Neural crest cell (in vitro differentiated cells): ENCODE results near the gene ANKRD36B. TPM values are rescaled to one million over a fixed set of nuclear protein-coding genes. Genes with fewer than 3 reads are reported as not detected.
"Not testable (repeated sequence)": the region's sequence is repeated elsewhere in the genome, so short reads cannot be mapped to it uniquely, and the experiment has no call there.

Source experiments
- DNase-seq: peaks from one replicate; pipeline ENCODE4 v3.0.0; 2021; ENCODE audit warnings: low read depth, mixed read lengths, low spot score
- H3K27ac Mint-ChIP-seq: one replicate; pipeline ENCODE4 v1.8.0; 2021; ENCODE audit warnings: mild to moderate bottlenecking, mixed read lengths; ENCODE audit not compliant: unreplicated experiment
- H3K27me3 Mint-ChIP-seq: 2 replicates; pipeline ENCODE4 v1.8.0; 2021; ENCODE audit warnings: low read depth, mild to moderate bottlenecking, mixed read lengths
- H3K36me3 Mint-ChIP-seq: 2 replicates; pipeline ENCODE4 v1.8.0; 2021; ENCODE audit warnings: low read depth, mild to moderate bottlenecking, mixed read lengths
- H3K4me1 Mint-ChIP-seq: 2 replicates; pipeline ENCODE4 v1.8.0; 2021; ENCODE audit warnings: mixed read lengths
- H3K4me3 Mint-ChIP-seq: one replicate; pipeline ENCODE4 v1.8.0; 2021; ENCODE audit warnings: mild to moderate bottlenecking, mixed read lengths
- H3K9me3 Mint-ChIP-seq: 2 replicates; pipeline ENCODE4 v1.8.0; 2021; ENCODE audit warnings: mixed read lengths
- CTCF ChIP-seq: fragments of 200-600 bp; sonication (generic); conservative IDR thresholded peaks from 2 replicates; pipeline ENCODE4 v1.5.0; 2021; ENCODE audit warnings: antibody characterized with exemption, mild to moderate bottlenecking
- total RNA-seq: library from RNA; stranded (reverse); gene quantifications from 2 replicates; pipeline ENCODE4 v1.2.1, GENCODE V29; 2021

ANKRD36B gene
- total RNA-seq, 1 donor from 2014 or later, result 34.2 TPM

DNA sequence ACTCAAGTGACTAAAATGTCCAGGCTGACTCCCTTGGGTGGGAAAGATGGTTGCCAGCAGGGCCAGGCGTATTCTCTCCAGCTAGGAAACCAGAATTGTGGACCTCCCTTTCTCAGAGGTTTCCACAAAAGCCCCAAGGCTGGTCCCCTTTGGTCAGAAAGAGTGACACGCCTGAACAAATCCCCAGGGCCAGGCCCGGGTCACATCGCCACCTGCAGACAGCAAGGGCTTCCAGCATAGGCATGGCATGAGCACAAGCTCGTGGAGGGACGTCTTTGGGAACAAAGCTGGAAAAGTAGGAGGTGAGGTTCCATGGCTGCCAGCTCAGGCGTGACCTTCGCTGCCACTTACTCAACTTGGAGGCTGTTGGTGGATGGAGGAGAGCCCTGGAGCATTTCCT, 15.4 kb upstream of the ANKRD36B start:
- H3K4me3 Mint-ChIP-seq, H3K4me1 Mint-ChIP-seq, H3K27ac Mint-ChIP-seq, H3K36me3 Mint-ChIP-seq, DNase-seq, H3K27me3 Mint-ChIP-seq, H3K9me3 Mint-ChIP-seq: not testable (repeated sequence)

- not testable (repeated sequence) for DNase-seq, H3K36me3 Mint-ChIP-seq, H3K4me1 Mint-ChIP-seq, H3K9me3 Mint-ChIP-seq, H3K4me3 Mint-ChIP-seq, H3K27ac Mint-ChIP-seq
- peaks cover 26% of the 10 kb centered on the region for H3K27me3 Mint-ChIP-seq
Observed at GRCh38 chr2:97601537-97601936, 11.9 kb upstream of the ANKRD36B start.

DNA sequence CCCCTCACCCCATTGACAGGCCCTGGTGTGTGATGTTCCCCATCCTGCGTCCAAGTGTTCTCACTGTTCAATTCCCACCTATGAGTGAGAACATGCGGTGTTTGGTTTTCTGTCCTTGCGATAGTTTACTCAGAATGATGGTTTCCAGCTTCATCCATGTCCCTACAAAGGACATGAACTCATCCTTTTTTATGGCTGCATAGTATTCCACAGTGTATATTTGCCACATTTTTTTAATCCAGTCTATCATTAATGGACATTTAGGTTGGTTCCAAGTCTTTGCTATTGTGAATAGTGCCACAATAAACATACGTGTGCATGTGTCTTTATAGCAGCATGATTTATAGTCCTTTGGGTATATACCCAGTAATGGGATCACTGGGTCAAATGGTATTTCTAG, 6.5 kb upstream of the ANKRD36B start:
- not testable (repeated sequence) for H3K4me3 Mint-ChIP-seq, H3K9me3 Mint-ChIP-seq, H3K36me3 Mint-ChIP-seq, DNase-seq, H3K4me1 Mint-ChIP-seq, H3K27ac Mint-ChIP-seq
- H3K27me3 Mint-ChIP-seq, result peaks cover 42% of the 10 kb centered on the region

GRCh38 chr2:97593520-97593919, 3.8 kb upstream of the ANKRD36B start:
- peaks cover 23% of the 10 kb centered on the region for H3K27me3 Mint-ChIP-seq
- H3K36me3 Mint-ChIP-seq, H3K4me1 Mint-ChIP-seq, H3K27ac Mint-ChIP-seq, H3K4me3 Mint-ChIP-seq, H3K9me3 Mint-ChIP-seq, DNase-seq: not testable (repeated sequence)

GRCh38 chr2:97590515-97591394, 1.1 kb upstream of the ANKRD36B start:
- H3K9me3 Mint-ChIP-seq, H3K4me1 Mint-ChIP-seq, H3K36me3 Mint-ChIP-seq: not testable (repeated sequence)
- peak overlapping the region; percentile 91 for H3K4me3 Mint-ChIP-seq
- TF ChIP-seq CTCF, result peak; percentile 99
- H3K27me3 Mint-ChIP-seq, result peaks cover 14% of the 10 kb centered on the region
- H3K27ac Mint-ChIP-seq, result peak overlapping the region; percentile 69
- DNase-seq, result peak; percentile 84

DNA sequence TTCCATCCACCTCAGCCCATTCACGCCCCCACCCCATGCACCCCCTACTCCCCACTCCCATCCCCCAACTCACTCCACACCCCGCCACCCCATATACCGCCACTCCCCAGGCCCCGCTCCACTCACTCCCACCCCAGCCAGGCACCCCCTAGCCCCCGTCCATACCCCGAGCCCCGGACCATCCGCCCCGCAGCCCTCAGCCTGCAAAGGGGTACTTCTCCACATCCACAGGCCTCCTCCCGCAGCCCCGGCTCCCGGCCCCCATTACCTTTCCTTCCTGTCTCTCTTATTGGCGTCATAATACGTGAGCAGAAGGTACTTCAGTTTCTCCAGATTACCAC, 450 bp downstream of the ANKRD36B start:
- not testable (repeated sequence) for H3K9me3 Mint-ChIP-seq, H3K27me3 Mint-ChIP-seq, H3K4me1 Mint-ChIP-seq, H3K36me3 Mint-ChIP-seq, DNase-seq
- Mint-ChIP-seq H3K27ac (peak overlapping the region; percentile 97), H3K4me3 (peak overlapping the region; percentile 97)

DNA sequence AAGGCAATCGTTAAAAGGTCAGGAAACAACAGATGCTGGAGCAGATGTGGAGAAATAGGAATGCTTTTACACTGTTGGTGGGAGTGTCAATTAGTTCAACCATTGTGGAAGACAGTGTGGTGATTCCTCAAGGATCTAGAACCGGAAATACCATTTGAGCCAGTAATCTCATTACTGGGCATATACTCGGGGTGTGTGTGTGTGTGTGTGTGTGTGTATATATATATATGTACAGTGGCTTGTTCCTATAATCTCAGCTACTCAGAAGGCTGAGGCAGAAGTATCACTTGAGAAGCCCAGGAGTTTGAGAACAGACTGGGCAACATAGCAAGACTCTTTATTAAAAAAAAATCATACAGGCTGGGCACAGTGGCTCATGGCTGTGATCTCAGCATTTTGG, 24.0 kb downstream of the ANKRD36B start:
- H3K27ac Mint-ChIP-seq, H3K4me1 Mint-ChIP-seq, H3K36me3 Mint-ChIP-seq, H3K4me3 Mint-ChIP-seq, H3K9me3 Mint-ChIP-seq, DNase-seq, H3K27me3 Mint-ChIP-seq: not testable (repeated sequence)

DNA sequence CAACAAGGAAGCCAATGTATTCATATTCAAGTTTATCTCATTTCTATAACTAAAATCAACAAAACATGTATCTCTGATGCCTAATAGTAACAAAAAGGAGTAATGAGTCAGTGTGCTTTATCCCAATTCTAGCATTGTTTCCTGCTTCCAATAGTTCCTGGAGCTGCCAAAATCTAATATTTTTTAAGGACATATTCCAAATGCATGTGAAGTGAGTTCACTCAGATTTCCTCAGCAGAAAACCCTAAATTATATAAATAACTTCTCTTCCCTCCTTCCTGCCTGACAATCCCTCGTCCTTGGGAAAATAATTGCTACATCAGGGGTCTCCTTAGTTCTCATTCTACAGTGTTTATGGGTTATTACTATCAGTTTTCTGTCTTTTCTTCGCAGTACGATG, 37.3 kb downstream of the ANKRD36B start:
- not testable (repeated sequence) for H3K27me3 Mint-ChIP-seq, H3K4me1 Mint-ChIP-seq, DNase-seq, H3K36me3 Mint-ChIP-seq, H3K27ac Mint-ChIP-seq, H3K4me3 Mint-ChIP-seq, H3K9me3 Mint-ChIP-seq

DNA sequence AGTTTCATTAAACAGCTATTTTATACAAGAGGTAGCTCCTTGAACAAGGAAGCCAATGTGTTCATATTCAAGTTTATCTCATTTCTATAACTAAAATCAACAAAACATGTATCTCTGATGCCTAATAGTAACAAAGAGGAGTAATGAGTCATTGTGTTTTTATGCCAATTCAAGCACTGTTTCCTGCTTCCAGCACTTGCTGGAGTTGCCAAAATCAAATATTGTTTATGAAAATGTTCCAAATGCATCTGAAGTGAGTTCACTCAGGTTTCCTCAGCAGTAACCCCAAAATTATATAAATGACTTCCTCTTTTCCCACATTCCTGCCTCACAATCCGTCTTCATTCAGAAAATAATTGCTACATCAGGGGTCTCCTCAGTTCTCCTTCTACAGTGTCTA, 39.2 kb downstream of the ANKRD36B start:
- not testable (repeated sequence) for H3K4me3 Mint-ChIP-seq, DNase-seq, H3K4me1 Mint-ChIP-seq, H3K9me3 Mint-ChIP-seq, H3K27ac Mint-ChIP-seq, H3K27me3 Mint-ChIP-seq
- H3K36me3 Mint-ChIP-seq, result peaks cover 11% of the 10 kb centered on the region

DNA sequence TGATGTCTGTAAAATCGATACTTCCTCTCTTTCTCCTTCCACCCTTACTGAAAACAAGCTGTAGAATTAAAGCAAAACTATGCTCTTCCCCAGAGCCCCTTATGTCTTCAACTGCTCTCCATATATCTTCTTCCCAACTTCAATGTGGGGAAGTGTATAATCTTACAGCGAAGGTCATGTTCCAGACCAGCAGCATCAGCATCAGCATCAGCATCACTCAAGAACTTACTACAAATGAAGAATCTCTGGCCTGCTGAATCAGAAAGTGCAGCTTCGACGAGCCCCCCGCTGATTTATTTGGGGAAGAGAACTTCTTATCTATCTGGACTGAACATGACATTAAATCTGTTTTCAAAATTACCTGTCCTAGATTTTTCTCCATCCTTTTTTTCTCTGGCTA, 40.6 kb downstream of the ANKRD36B start:
- not testable (repeated sequence) for H3K9me3 Mint-ChIP-seq

DNA sequence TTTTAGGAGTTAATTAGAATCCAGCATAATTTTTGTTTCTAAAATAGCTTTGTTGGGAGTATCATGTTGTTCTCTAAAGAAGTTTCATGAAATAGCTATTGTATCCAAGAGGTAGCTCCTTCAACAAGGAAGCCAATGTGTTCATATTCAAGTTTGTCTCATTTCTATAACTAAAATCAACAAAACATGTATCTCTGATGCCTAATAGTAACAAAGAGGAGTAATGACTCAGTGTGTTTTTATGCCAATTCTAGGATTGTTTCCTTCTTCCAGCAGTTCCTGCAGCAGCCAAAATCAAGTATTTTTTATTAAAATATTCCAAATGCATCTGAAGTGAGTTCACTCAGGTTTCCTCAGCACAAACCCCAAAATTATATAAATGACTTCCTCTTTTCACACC, 41.1 kb downstream of the ANKRD36B start:
- H3K9me3 Mint-ChIP-seq, H3K4me1 Mint-ChIP-seq: not testable (repeated sequence)

More for the DNA sequence above, 40.6 kb downstream of the ANKRD36B start:
- H3K4me3 Mint-ChIP-seq, H3K27ac Mint-ChIP-seq, H3K4me1 Mint-ChIP-seq, H3K27me3 Mint-ChIP-seq, DNase-seq: not testable (repeated sequence)
- H3K36me3 Mint-ChIP-seq, result peaks cover 15% of the 10 kb centered on the region

More for the DNA sequence above, 41.1 kb downstream of the ANKRD36B start:
- H3K27ac Mint-ChIP-seq, DNase-seq, H3K4me3 Mint-ChIP-seq, H3K27me3 Mint-ChIP-seq: not testable (repeated sequence)
- H3K36me3 Mint-ChIP-seq, result peaks cover 15% of the 10 kb centered on the region
